Activated CD8-positive, alpha-beta T cell treated with anti-CD3 and anti-CD28 coated beads for 36 hours (primary cell): Measurements from ENCODE around the gene CERS6. TPM values are rescaled to one million over a fixed set of nuclear protein-coding genes. Genes with fewer than 3 reads are reported as not detected.
A peak's percentile ranks its signal among the peaks of the same experiment; 100 is the strongest.

Experiments used
- ATAC-seq: fragments of 200-7000 bp; cut with Tn5 transposase; one replicate; pipeline ENCODE4 v1.10.0; 2021; ENCODE audit warnings: mild to moderate bottlenecking, moderate library complexity
- CTCF ChIA-PET: fragments of 350-600 bp; sonication (Branson Sonifier 250); formaldehyde crosslinking; loops from one replicate; lab custom pipeline; 2021; ENCODE audit warnings: antibody characterized with exemption; lab: Charles Lee
- POLR2A ChIA-PET: fragments of 350-600 bp; sonication (Branson Sonifier 250); formaldehyde crosslinking; loops from one replicate; lab custom pipeline; 2021; ENCODE audit warnings: antibody characterized with exemption; lab: Charles Lee
- DNase-seq: peaks from one replicate; pipeline ENCODE4 v3.0.0-alpha.2; 2020
- H3K27ac Mint-ChIP-seq: one replicate; pipeline ENCODE4 v1.8.0; 2021; ENCODE audit warnings: mild to moderate bottlenecking, mixed read lengths
- H3K27me3 Mint-ChIP-seq: one replicate; pipeline ENCODE4 v1.8.0; 2021; ENCODE audit warnings: mixed read lengths
- H3K36me3 Mint-ChIP-seq: one replicate; pipeline ENCODE4 v1.8.0; 2021; ENCODE audit warnings: low read depth, mixed read lengths
- H3K4me1 Mint-ChIP-seq: one replicate; pipeline ENCODE4 v1.8.0; 2021; ENCODE audit warnings: low read depth, mixed read lengths
- H3K4me3 Mint-ChIP-seq: one replicate; pipeline ENCODE4 v1.8.0; 2021; ENCODE audit warnings: mild to moderate bottlenecking, moderate library complexity, mixed read lengths
- H3K9me3 Mint-ChIP-seq: one replicate; pipeline ENCODE4 v1.8.0; 2021; ENCODE audit warnings: mixed read lengths
- intact Hi-C: fragments of 100-400 bp; cut with micrococcal nuclease; formaldehyde crosslinking; loops from one replicate; pipeline ENCODE4 v1.10.0; 2022
- total RNA-seq, 2 experiments: library from RNA; stranded (reverse); gene quantifications; one replicate each; pipeline ENCODE4 v1.2.3, GENCODE V29; 2021
- TF ChIP-seq, protein P1 (sequence below): fragments of 200-600 bp; IDR thresholded peaks from one replicate; pipeline ENCODE4 v1.8.0; 2022; ENCODE audit warnings: antibody characterized with exemption, mild to moderate bottlenecking

CERS6 gene
- total RNA-seq, 2 experiments from 2014 or later = 15.4 to 16.1 TPM

DNA sequence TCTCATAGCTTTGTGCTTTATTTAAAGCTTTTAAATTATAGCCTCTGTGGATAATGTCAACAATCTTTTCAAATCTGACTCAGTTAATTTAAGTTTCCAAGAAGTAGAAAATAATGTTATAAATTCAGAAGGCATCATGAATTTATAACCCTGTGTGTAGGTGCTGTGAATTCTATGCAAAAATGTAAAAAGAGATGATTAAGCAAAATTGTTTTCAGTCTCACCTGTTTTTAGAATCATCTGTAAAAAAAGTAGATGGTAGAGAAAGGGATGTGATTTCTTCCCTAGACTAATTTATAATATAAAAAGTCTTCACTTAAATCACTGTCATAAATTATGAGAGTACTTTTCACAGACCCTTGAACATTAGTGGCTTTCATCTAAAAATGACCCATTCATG, 260.8 kb downstream of the CERS6 start:
- ATAC-seq (no peak), DNase-seq (no peak)
- peaks cover 21% of the 10 kb centered on the region for H3K4me1 Mint-ChIP-seq
- H3K27ac Mint-ChIP-seq = no peak overlapping the region
- H3K36me3 Mint-ChIP-seq = peaks cover 27% of the 10 kb centered on the region
- intact Hi-C loops = no loop called here
- TF ChIP-seq, protein P1, sequence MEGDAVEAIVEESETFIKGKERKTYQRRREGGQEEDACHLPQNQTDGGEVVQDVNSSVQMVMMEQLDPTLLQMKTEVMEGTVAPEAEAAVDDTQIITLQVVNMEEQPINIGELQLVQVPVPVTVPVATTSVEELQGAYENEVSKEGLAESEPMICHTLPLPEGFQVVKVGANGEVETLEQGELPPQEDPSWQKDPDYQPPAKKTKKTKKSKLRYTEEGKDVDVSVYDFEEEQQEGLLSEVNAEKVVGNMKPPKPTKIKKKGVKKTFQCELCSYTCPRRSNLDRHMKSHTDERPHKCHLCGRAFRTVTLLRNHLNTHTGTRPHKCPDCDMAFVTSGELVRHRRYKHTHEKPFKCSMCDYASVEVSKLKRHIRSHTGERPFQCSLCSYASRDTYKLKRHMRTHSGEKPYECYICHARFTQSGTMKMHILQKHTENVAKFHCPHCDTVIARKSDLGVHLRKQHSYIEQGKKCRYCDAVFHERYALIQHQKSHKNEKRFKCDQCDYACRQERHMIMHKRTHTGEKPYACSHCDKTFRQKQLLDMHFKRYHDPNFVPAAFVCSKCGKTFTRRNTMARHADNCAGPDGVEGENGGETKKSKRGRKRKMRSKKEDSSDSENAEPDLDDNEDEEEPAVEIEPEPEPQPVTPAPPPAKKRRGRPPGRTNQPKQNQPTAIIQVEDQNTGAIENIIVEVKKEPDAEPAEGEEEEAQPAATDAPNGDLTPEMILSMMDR = no peak
- CTCF ChIA-PET = interaction anchor here (0.5 kb wide), 1 partner anchor 359 kb away, joined by 3 read pairs; no protein-coding TSS in a partner anchor
- no peaks in the 10 kb centered on the region for H3K27me3 Mint-ChIP-seq
- POLR2A ChIA-PET = no interaction called here
- H3K9me3 Mint-ChIP-seq = no peaks in the 10 kb centered on the region
- no peak overlapping the region for H3K4me3 Mint-ChIP-seq

DNA sequence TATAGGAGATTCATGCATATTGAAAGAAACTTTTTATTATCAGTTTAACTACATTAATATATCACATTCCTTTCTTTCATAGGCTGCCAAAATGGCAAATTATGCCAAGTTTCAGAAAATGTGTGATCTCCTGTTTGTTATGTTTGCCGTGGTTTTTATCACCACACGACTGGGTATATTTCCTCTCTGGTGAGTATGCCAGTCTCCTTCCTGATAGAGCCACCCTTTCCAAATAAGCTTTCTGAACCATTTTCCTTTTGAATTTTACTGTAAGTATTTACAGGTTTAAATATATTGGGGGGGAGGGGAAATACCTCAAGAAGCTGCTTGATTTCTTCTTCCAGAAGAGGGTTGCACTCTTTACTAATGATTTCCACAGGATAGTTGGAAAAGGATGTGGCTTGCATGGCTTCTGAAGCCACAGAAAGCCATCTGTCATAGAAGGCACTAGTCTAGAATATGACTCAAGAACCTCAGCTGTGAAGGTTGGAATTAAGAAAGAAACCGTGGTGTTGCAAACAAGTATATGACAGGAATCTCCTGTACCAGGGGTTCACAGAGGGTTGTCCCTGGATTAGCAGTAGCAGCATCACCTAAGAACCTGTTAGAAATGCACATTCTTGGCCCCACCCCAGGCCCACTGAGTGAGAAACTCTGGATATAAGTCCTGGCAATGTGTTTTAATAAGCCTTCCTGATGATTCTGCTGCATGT, 261.9 kb downstream of the CERS6 start:
- CTCF ChIA-PET = interaction anchor here (1.1 to 1.3 kb wide), 2 partner anchors 7 to 244 kb away, joined by 3 to 4 read pairs; no protein-coding TSS in a partner anchor
- peak; percentile 76 for ATAC-seq
- peaks cover 20% of the 10 kb centered on the region for H3K4me1 Mint-ChIP-seq

DNA sequence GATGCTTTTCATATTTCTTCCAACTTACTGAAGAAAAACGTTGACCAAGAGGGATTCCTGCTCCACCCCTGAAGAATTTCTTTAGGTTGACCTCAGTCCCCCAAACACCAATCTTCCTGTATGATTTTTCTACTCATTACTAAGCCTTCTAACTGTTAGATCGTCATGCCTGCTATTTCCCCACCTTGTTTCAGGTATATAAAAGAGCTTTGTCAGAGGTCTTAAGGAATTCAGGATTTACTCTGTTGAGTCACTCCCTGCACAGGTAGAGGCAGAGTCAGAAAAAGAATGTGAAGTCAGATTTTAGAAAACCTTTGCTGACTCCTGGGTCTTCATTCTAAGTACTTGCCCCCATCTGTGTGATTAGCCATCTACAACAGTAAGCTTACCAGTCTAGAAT, 262.6 kb downstream of the CERS6 start:
- TF ChIP-seq, protein P1 = no peak
- no peak overlapping the region for H3K4me3 Mint-ChIP-seq
- H3K27me3 Mint-ChIP-seq = no peaks in the 10 kb centered on the region
- ChIA-PET CTCF (interaction anchor here (1.1 to 1.3 kb wide), 2 partner anchors 8 to 243 kb away, joined by 3 to 4 read pairs; no protein-coding TSS in a partner anchor), POLR2A (interaction anchor here (0.6 kb wide), 1 partner anchor 142 kb away, joined by 3 read pairs; no protein-coding TSS in a partner anchor)
- no peaks in the 10 kb centered on the region for H3K9me3 Mint-ChIP-seq
- ATAC-seq (no peak), DNase-seq (no peak)
- no peak overlapping the region for H3K27ac Mint-ChIP-seq
- peaks cover 40% of the 10 kb centered on the region for H3K36me3 Mint-ChIP-seq
- intact Hi-C loops = no loop called here
- peaks cover 26% of the 10 kb centered on the region for H3K4me1 Mint-ChIP-seq

More for the DNA sequence above, 261.9 kb downstream of the CERS6 start:
- Mint-ChIP-seq H3K27ac (no peak overlapping the region), H3K27me3 (no peaks in the 10 kb centered on the region), H3K4me3 (no peak overlapping the region), H3K9me3 (no peaks in the 10 kb centered on the region), H3K36me3 (peaks cover 33% of the 10 kb centered on the region)
- POLR2A ChIA-PET = interaction anchor here (0.6 kb wide), 1 partner anchor 142 kb away, joined by 3 read pairs; no protein-coding TSS in a partner anchor
- DNase-seq = peak; percentile 29
- intact Hi-C loops = no loop called here
- TF ChIP-seq, protein P1 = no peak

DNA sequence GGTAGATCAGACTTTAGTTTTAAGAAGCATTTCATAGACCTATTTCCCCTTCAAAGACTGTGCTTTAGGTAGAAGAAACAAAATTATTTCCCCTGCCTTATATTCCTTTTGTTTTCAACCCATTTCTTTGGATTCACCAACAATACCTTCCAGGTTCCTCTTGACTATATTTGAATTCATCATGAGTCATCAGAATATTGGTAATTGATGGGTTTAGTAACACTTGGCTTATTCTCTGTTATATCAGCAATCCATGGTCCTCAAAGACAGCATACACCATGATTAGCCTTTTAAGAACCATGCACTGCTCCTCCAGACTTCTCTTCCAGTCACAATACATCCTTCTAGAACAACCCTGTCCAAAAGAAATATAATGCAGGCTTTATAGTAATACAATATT, 263.4 kb downstream of the CERS6 start:
- H3K4me1 Mint-ChIP-seq = peaks cover 26% of the 10 kb centered on the region
- H3K27ac Mint-ChIP-seq = no peak overlapping the region
- intact Hi-C loops = no loop called here
- no peak overlapping the region for H3K4me3 Mint-ChIP-seq
- ChIA-PET POLR2A (no interaction called here), CTCF (no interaction called here)
- H3K27me3 Mint-ChIP-seq = no peaks in the 10 kb centered on the region
- DNase-seq (no peak), ATAC-seq (no peak)
- TF ChIP-seq, protein P1 = no peak
- H3K9me3 Mint-ChIP-seq = no peaks in the 10 kb centered on the region
- peaks cover 46% of the 10 kb centered on the region for H3K36me3 Mint-ChIP-seq

DNA sequence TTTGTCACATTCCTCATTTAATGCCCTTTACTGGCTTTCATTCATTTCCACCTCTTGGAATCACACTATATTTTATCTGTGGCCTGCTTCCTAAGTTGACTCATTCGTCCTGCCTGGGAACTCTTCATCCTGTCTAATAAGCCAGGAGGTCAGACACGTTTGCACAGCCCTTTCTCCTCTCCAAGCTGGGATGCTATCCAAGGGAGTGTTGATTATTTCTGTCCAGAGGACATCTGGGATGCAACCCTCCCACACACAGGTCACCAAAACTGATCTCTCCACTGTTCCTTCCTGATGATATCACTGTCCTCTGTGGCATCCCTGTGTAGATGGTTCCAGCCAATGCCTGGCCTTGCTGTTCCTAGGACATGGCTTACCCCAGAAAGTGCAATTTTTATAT, 266.5 kb downstream of the CERS6 start:
- DNase-seq (no peak), ATAC-seq (no peak)
- H3K36me3 Mint-ChIP-seq = peaks cover 41% of the 10 kb centered on the region
- peaks cover 17% of the 10 kb centered on the region for H3K4me1 Mint-ChIP-seq
- no peaks in the 10 kb centered on the region for H3K27me3 Mint-ChIP-seq
- no peak overlapping the region for H3K4me3 Mint-ChIP-seq
- intact Hi-C loops = no loop called here
- ChIA-PET POLR2A (no interaction called here), CTCF (no interaction called here)
- H3K9me3 Mint-ChIP-seq = no peaks in the 10 kb centered on the region
- TF ChIP-seq, protein P1 = no peak
- H3K27ac Mint-ChIP-seq = no peak overlapping the region
